Memory B cell (primary cell): Measurements from ENCODE around the gene CMTM2.
"Not testable (repeated sequence)": the region's sequence is repeated elsewhere in the genome, so short reads cannot be mapped to it uniquely, and the experiment has no call there.

Experiments used
- ATAC-seq: fragments of 150-1000 bp; cut with Tn5 transposase; 2 replicates; pipeline ENCODE4 v1.10.0; 2021; ENCODE audit warnings: low read depth, mild to moderate bottlenecking, moderate library complexity
- DNase-seq, 2 donors: peaks; one replicate each; pipeline ENCODE4 v3.0.0; 2022; ENCODE audit warnings: low spot score in 2 of 2
- H3K27ac Mint-ChIP-seq: one replicate; pipeline ENCODE4 v1.8.0; 2022; ENCODE audit warnings: mild to moderate bottlenecking, moderate library complexity, mixed read lengths
- H3K27me3 Mint-ChIP-seq: one replicate; pipeline ENCODE4 v1.8.0; 2022; ENCODE audit warnings: mixed read lengths
- H3K36me3 Mint-ChIP-seq: one replicate; pipeline ENCODE4 v1.8.0; 2022; ENCODE audit warnings: mild to moderate bottlenecking, mixed read lengths
- H3K4me1 Mint-ChIP-seq: one replicate; pipeline ENCODE4 v1.8.0; 2022; ENCODE audit warnings: mixed read lengths
- H3K4me3 Mint-ChIP-seq: one replicate; pipeline ENCODE4 v1.8.0; 2022; ENCODE audit warnings: mild to moderate bottlenecking, moderate library complexity, mixed read lengths
- H3K9me3 Mint-ChIP-seq: one replicate; pipeline ENCODE4 v1.8.0; 2022; ENCODE audit warnings: mixed read lengths

The CMTM2 gene

GRCh38 chr16:66601471-66601870, 22.2 kb downstream of the CMTM2 start:
- H3K27ac Mint-ChIP-seq: no peak overlapping the region
- no peak overlapping the region for H3K4me3 Mint-ChIP-seq
- peaks cover 6% of the 10 kb centered on the region for H3K9me3 Mint-ChIP-seq
- peaks cover 4% of the 10 kb centered on the region for H3K36me3 Mint-ChIP-seq
- peaks cover 22% of the 10 kb centered on the region for H3K4me1 Mint-ChIP-seq
- ATAC-seq (no peak), DNase-seq (no peak)
- peaks cover 29% of the 10 kb centered on the region for H3K27me3 Mint-ChIP-seq

- Mint-ChIP-seq H3K27ac (peak overlapping the region; percentile 9), H3K27me3 (peaks cover 33% of the 10 kb centered on the region), H3K4me3 (peak overlapping the region; percentile 84), H3K9me3 (peaks cover 6% of the 10 kb centered on the region), H3K4me1 (peaks cover 25% of the 10 kb centered on the region), H3K36me3 (peaks cover 4% of the 10 kb centered on the region)
- ATAC-seq (peak; percentile 37), DNase-seq (peak in 1 of 2 donors; percentile 40)
These were observed 24.5 kb downstream of the CMTM2 start for GRCh38 chr16:66603537-66604375.

GRCh38 chr16:66604376-66605176, 25.3 kb downstream of the CMTM2 start, which contains the start of gene CMTM3:
TSS of gene CMTM3 (plus strand) at chr16:66604704. CDS start at chr16:66604806, 102 bp downstream.
- Mint-ChIP-seq H3K4me3 (peak within 1 kb of the TSS; percentile 84), H3K27me3 (peaks cover 31% of the 10 kb centered on the region), H3K4me1 (peaks cover 25% of the 10 kb centered on the region), H3K9me3 (peaks cover 6% of the 10 kb centered on the region), H3K27ac (peak within 1 kb of the TSS; percentile 9), H3K36me3 (peaks cover 4% of the 10 kb centered on the region)
- ATAC-seq: peak; percentile 61
- peak; percentile 63 to 78 for DNase-seq

GRCh38 chr16:66605177-66605978, 26.1 kb downstream of the CMTM2 start:
- peaks cover 6% of the 10 kb centered on the region for H3K9me3 Mint-ChIP-seq
- H3K4me1 Mint-ChIP-seq: peaks cover 23% of the 10 kb centered on the region
- peaks cover 4% of the 10 kb centered on the region for H3K36me3 Mint-ChIP-seq
- ATAC-seq (peak; percentile 2), DNase-seq (peak in 1 of 2 donors; percentile 39)
- H3K27ac Mint-ChIP-seq: no peak overlapping the region
- peak overlapping the region; percentile 22 for H3K4me3 Mint-ChIP-seq
- H3K27me3 Mint-ChIP-seq: peaks cover 33% of the 10 kb centered on the region

GRCh38 chr16:66605979-66606751, 26.9 kb downstream of the CMTM2 start:
- Mint-ChIP-seq H3K4me1 (peaks cover 23% of the 10 kb centered on the region), H3K36me3 (no peaks in the 10 kb centered on the region), H3K4me3 (peak overlapping the region; percentile 22), H3K9me3 (no peaks in the 10 kb centered on the region), H3K27ac (no peak overlapping the region), H3K27me3 (peaks cover 27% of the 10 kb centered on the region)
- ATAC-seq (peak; percentile 58), DNase-seq (no peak)

- Mint-ChIP-seq H3K27me3 (peaks cover 22% of the 10 kb centered on the region), H3K36me3 (no peaks in the 10 kb centered on the region), H3K4me3 (no peak overlapping the region), H3K4me1 (peaks cover 19% of the 10 kb centered on the region), H3K27ac (no peak overlapping the region), H3K9me3 (no peaks in the 10 kb centered on the region)
- peak; percentile 58 to 70 for DNase-seq
- ATAC-seq: peak; percentile 47
These were observed 29.2 kb downstream of the CMTM2 start for GRCh38 chr16:66608241-66609138.

GRCh38 chr16:66609139-66609510, 29.9 kb downstream of the CMTM2 start:
- Mint-ChIP-seq H3K9me3 (no peaks in the 10 kb centered on the region), H3K27ac (no peak overlapping the region), H3K4me1 (peaks cover 14% of the 10 kb centered on the region), H3K4me3 (no peak overlapping the region), H3K27me3 (peaks cover 17% of the 10 kb centered on the region), H3K36me3 (no peaks in the 10 kb centered on the region)
- DNase-seq: no peak
- ATAC-seq: no peak

GRCh38 chr16:66610111-66610820, 31.0 kb downstream of the CMTM2 start:
- no peak for DNase-seq
- no peak for ATAC-seq
- H3K27me3 Mint-ChIP-seq: peaks cover 15% of the 10 kb centered on the region
- H3K9me3 Mint-ChIP-seq: no peaks in the 10 kb centered on the region
- H3K4me1 Mint-ChIP-seq: peaks cover 12% of the 10 kb centered on the region
- no peaks in the 10 kb centered on the region for H3K36me3 Mint-ChIP-seq
- no peak overlapping the region for H3K4me3 Mint-ChIP-seq
- no peak overlapping the region for H3K27ac Mint-ChIP-seq

- not testable (repeated sequence) for H3K9me3 Mint-ChIP-seq, ATAC-seq, H3K4me1 Mint-ChIP-seq, H3K27me3 Mint-ChIP-seq, H3K4me3 Mint-ChIP-seq, H3K36me3 Mint-ChIP-seq, DNase-seq, H3K27ac Mint-ChIP-seq
These were observed 32.6 kb downstream of the CMTM2 start for GRCh38 chr16:66611911-66612310.

- DNase-seq (no peak), ATAC-seq (no peak)
- Mint-ChIP-seq H3K36me3 (no peaks in the 10 kb centered on the region), H3K27ac (no peak overlapping the region), H3K4me1 (peaks cover 5% of the 10 kb centered on the region), H3K4me3 (no peak overlapping the region), H3K9me3 (no peaks in the 10 kb centered on the region), H3K27me3 (peaks cover 10% of the 10 kb centered on the region)
These were observed 33.2 kb downstream of the CMTM2 start for GRCh38 chr16:66612422-66612821.

GRCh38 chr16:66614161-66614802, 35.0 kb downstream of the CMTM2 start:
- DNase-seq (no peak), ATAC-seq (no peak)
- H3K27me3 Mint-ChIP-seq: peaks cover 7% of the 10 kb centered on the region
- H3K4me1 Mint-ChIP-seq: no peaks in the 10 kb centered on the region
- no peak overlapping the region for H3K27ac Mint-ChIP-seq
- no peak overlapping the region for H3K4me3 Mint-ChIP-seq
- no peaks in the 10 kb centered on the region for H3K36me3 Mint-ChIP-seq
- no peaks in the 10 kb centered on the region for H3K9me3 Mint-ChIP-seq

GRCh38 chr16:66616169-66616568, 36.9 kb downstream of the CMTM2 start:
- H3K27ac Mint-ChIP-seq: no peak overlapping the region
- peaks cover 2% of the 10 kb centered on the region for H3K4me1 Mint-ChIP-seq
- ATAC-seq: no peak
- no peak for DNase-seq
- no peaks in the 10 kb centered on the region for H3K9me3 Mint-ChIP-seq
- H3K4me3 Mint-ChIP-seq: no peak overlapping the region
- H3K36me3 Mint-ChIP-seq: no peaks in the 10 kb centered on the region
- peaks cover 3% of the 10 kb centered on the region for H3K27me3 Mint-ChIP-seq
